ENCODE results near the gene CD151. TPM values are rescaled to one million over a fixed set of nuclear protein-coding genes. Genes with fewer than 3 reads are reported as not detected.

Gene CD151
- total RNA-seq, 1 donor from 2014 or later = 486 TPM

- ATAC-seq (no peak), DNase-seq (no peak)
Observed at GRCh38 chr11:876545-876944, 43.8 kb downstream of the CD151 start.

GRCh38 chr11:877565-877964, 44.8 kb downstream of the CD151 start:
- DNase-seq (no peak), ATAC-seq (no peak)
- no peak overlapping the region for H3K4me3 ChIP-seq
- no peaks in the 10 kb centered on the region for H3K36me3 ChIP-seq
- intact Hi-C loops (cut with DNase I) = no loop called here
- no peak overlapping the region for H3K27ac ChIP-seq
- no peaks in the 10 kb centered on the region for H3K27me3 ChIP-seq
- TF ChIP-seq CTCF (IDR thresholded peaks at IDR 0.05) = no peak
- no peaks in the 10 kb centered on the region for H3K4me1 ChIP-seq
- no peaks in the 10 kb centered on the region for H3K9me3 ChIP-seq

More at GRCh38 chr11:876545-876944, 43.8 kb downstream of the CD151 start:
- no peaks in the 10 kb centered on the region for H3K36me3 ChIP-seq
- H3K9me3 ChIP-seq = no peaks in the 10 kb centered on the region
- no peak for TF ChIP-seq CTCF (IDR thresholded peaks at IDR 0.05)
- H3K4me1 ChIP-seq = no peaks in the 10 kb centered on the region
- H3K4me3 ChIP-seq = no peak overlapping the region
- no peak overlapping the region for H3K27ac ChIP-seq
- H3K27me3 ChIP-seq = no peaks in the 10 kb centered on the region
- intact Hi-C loops (cut with DNase I) = no loop called here

- DNase-seq (no peak), ATAC-seq (no peak)
- Histone ChIP-seq H3K27me3 (no peaks in the 10 kb centered on the region), H3K27ac (no peak overlapping the region), H3K4me3 (no peak overlapping the region), H3K9me3 (no peaks in the 10 kb centered on the region), H3K4me1 (no peaks in the 10 kb centered on the region), H3K36me3 (no peaks in the 10 kb centered on the region)
- intact Hi-C loops (cut with DNase I) = no loop called here
- no peak for TF ChIP-seq CTCF (IDR thresholded peaks at IDR 0.05)
Observed at GRCh38 chr11:880447-880846, 47.7 kb downstream of the CD151 start.

GRCh38 chr11:882596-882995, 49.8 kb downstream of the CD151 start:
- H3K27me3 ChIP-seq = no peaks in the 10 kb centered on the region
- DNase-seq (no peak), ATAC-seq (no peak)
- TF ChIP-seq CTCF (IDR thresholded peaks at IDR 0.05) = no peak
- no peak overlapping the region for H3K4me3 ChIP-seq
- H3K36me3 ChIP-seq = no peaks in the 10 kb centered on the region
- no peaks in the 10 kb centered on the region for H3K9me3 ChIP-seq
- H3K27ac ChIP-seq = no peak overlapping the region
- intact Hi-C loops (cut with DNase I) = no loop called here
- H3K4me1 ChIP-seq = no peaks in the 10 kb centered on the region

GRCh38 chr11:883527-883926, 50.8 kb downstream of the CD151 start:
- DNase-seq (no peak), ATAC-seq (no peak)
- H3K9me3 ChIP-seq = no peaks in the 10 kb centered on the region
- intact Hi-C loops (cut with DNase I) = no loop called here
- H3K4me3 ChIP-seq = no peak overlapping the region
- no peaks in the 10 kb centered on the region for H3K27me3 ChIP-seq
- no peaks in the 10 kb centered on the region for H3K36me3 ChIP-seq
- no peaks in the 10 kb centered on the region for H3K4me1 ChIP-seq
- H3K27ac ChIP-seq = no peak overlapping the region
- TF ChIP-seq CTCF (IDR thresholded peaks at IDR 0.05) = no peak

GRCh38 chr11:884578-885070, 51.9 kb downstream of the CD151 start:
- no peaks in the 10 kb centered on the region for H3K36me3 ChIP-seq
- no peak for ATAC-seq
- no peak for TF ChIP-seq CTCF (IDR thresholded peaks at IDR 0.05)

More at GRCh38 chr11:884578-885070, 51.9 kb downstream of the CD151 start:
- no peaks in the 10 kb centered on the region for H3K27me3 ChIP-seq
- H3K4me3 ChIP-seq = no peak overlapping the region
- no peak for DNase-seq
- intact Hi-C loops (cut with DNase I) = no loop called here
- no peaks in the 10 kb centered on the region for H3K4me1 ChIP-seq
- H3K9me3 ChIP-seq = no peaks in the 10 kb centered on the region
- no peak overlapping the region for H3K27ac ChIP-seq

Measured in upper lobe of right lung (tissue), 1 donor.